Colonic mucosa (tissue), 4 donors: ENCODE data around the gene OSBPL7. TPM values are rescaled to one million over a fixed set of nuclear protein-coding genes. Genes with fewer than 3 reads are reported as not detected.

Experiments used
- DNase-seq: peaks from one replicate; pipeline ENCODE4 v3.0.0-alpha.2; 2020
- H3K27ac ChIP-seq: fragments of 200-600 bp; one replicate; pipeline ENCODE4 v1.8.0; 2021
- H3K27me3 ChIP-seq: fragments of 200-600 bp; one replicate; pipeline ENCODE4 v1.8.0; 2021
- H3K36me3 ChIP-seq: fragments of 200-600 bp; one replicate; pipeline ENCODE4 v1.8.0; 2021
- H3K4me1 ChIP-seq: fragments of 200-600 bp; one replicate; pipeline ENCODE4 v1.8.0; 2021; ENCODE audit warnings: mild to moderate bottlenecking
- H3K4me3 ChIP-seq: fragments of 200-600 bp; one replicate; pipeline ENCODE4 v1.8.0; 2021
- H3K9ac ChIP-seq, 2 donors: one replicate each; pipeline ENCODE4 v1.7.0; 2013; ENCODE audit warnings: control low read depth in 2 of 2, low read depth in 2 of 2, low read length in 2 of 2
- H3K9me3 ChIP-seq: fragments of 200-600 bp; one replicate; pipeline ENCODE4 v1.8.0; 2021
- CTCF ChIP-seq: fragments of 200-600 bp; IDR thresholded peaks from one replicate; pipeline ENCODE4 v1.8.0; 2022; ENCODE audit warnings: antibody characterized with exemption, mild to moderate bottlenecking
- intact Hi-C: fragments of 100-400 bp; cut with DNase I; formaldehyde crosslinking; loops from one replicate; pipeline ENCODE4 v1.14.1; 2022
- total RNA-seq, 2 donors: library from RNA; stranded (reverse); fragmentation: NEBNext Ultra II Directional in 1 of 2; extraction: Animal tissue kit (Norgen Biotek cat#: 25700) in 1 of 2; gene quantifications; one replicate each; pipeline ENCODE4 v1.2.1, GENCODE V29; 2021
- donor health status: healthy.
- donor health status: DM: no; HTN: no; CAD: no.
- donor health status: DM: no; HTN: no; CAD: no.

OSBPL7 gene
- total RNA-seq, 2 donors from 2014 or later = 34.8 to 93.6 TPM

DNA sequence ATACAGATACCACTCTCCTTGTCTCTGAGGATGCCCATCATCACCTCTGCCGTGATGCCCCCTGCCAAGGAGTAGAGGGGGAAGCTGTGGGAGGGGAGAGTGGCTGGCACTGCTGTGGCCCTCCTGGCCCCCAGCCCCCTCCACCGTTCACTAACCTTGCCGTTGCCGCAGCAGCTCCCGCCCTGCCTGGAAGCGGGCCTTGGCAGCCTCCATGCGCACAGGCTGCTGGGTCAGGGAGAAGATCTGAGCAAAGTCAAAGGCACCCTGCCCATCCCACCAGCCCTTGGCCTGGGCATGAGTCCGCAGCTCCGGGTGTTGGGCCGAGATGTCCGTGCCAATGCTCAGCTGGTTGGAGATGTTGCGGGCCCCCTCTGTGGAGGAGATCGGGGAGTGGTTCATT, 17.0 kb upstream of the OSBPL7 start:
- Histone ChIP-seq H3K9ac (no peak overlapping the region), H3K27me3 (no peaks in the 10 kb centered on the region), H3K27ac (no peak overlapping the region), H3K4me1 (peaks cover 15% of the 10 kb centered on the region), H3K36me3 (no peaks in the 10 kb centered on the region), H3K9me3 (no peaks in the 10 kb centered on the region), H3K4me3 (no peak overlapping the region)
- intact Hi-C loops = no loop called here
- no peak for DNase-seq
- TF ChIP-seq CTCF = no peak

GRCh38 chr17:47837401-47838039, 15.9 kb upstream of the OSBPL7 start:
- Histone ChIP-seq H3K36me3 (no peaks in the 10 kb centered on the region), H3K27ac (no peak overlapping the region)
- DNase-seq = no peak

GRCh38 chr17:47836601-47837000, 15.0 kb upstream of the OSBPL7 start:
- Histone ChIP-seq H3K9me3 (no peaks in the 10 kb centered on the region), H3K36me3 (no peaks in the 10 kb centered on the region), H3K27me3 (no peaks in the 10 kb centered on the region), H3K9ac (no peak overlapping the region), H3K27ac (no peak overlapping the region), H3K4me3 (no peak overlapping the region), H3K4me1 (peaks cover 7% of the 10 kb centered on the region)
- intact Hi-C loops = no loop called here
- no peak for TF ChIP-seq CTCF
- no peak for DNase-seq

More at GRCh38 chr17:47837401-47838039, 15.9 kb upstream of the OSBPL7 start:
- Histone ChIP-seq H3K4me1 (peaks cover 7% of the 10 kb centered on the region), H3K9me3 (no peaks in the 10 kb centered on the region), H3K9ac (no peak overlapping the region), H3K4me3 (no peak overlapping the region), H3K27me3 (no peaks in the 10 kb centered on the region)
- TF ChIP-seq CTCF = no peak
- intact Hi-C loops = no loop called here

GRCh38 chr17:47834756-47835155, 13.2 kb upstream of the OSBPL7 start:
- Histone ChIP-seq H3K9me3 (no peaks in the 10 kb centered on the region), H3K9ac (no peak overlapping the region), H3K4me1 (peaks cover 9% of the 10 kb centered on the region), H3K27ac (no peak overlapping the region), H3K36me3 (no peaks in the 10 kb centered on the region), H3K4me3 (no peak overlapping the region), H3K27me3 (no peaks in the 10 kb centered on the region)
- intact Hi-C loops = no loop called here
- no peak for DNase-seq
- TF ChIP-seq CTCF = no peak

DNA sequence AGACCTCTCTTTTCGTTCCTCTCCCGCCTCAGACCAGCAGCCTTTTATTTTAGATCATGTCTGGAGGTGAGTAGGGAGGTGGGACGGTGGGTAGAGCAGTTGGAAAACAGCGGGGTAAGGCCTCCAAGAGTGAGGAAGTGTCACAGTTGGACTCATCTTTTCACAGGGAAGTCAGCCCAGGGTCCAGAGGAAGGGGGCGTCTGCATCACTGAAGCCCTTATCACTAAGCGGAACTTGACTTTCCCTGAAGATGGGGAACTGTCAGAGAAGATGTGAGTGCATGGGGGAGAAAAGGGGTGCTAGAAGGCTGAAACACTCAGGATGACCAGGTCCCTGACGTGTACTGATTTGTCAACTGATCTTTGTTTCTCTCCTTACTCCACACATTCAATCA, 10.3 kb upstream of the OSBPL7 start:
- Histone ChIP-seq H3K4me3 (peak overlapping the region; percentile 78), H3K27me3 (no peaks in the 10 kb centered on the region), H3K4me1 (peaks cover 9% of the 10 kb centered on the region), H3K9ac (peak overlapping the region; percentile 53 to 66), H3K9me3 (no peaks in the 10 kb centered on the region), H3K27ac (peak overlapping the region; percentile 72), H3K36me3 (no peaks in the 10 kb centered on the region)
- intact Hi-C loops = no loop called here
- TF ChIP-seq CTCF = no peak
- DNase-seq = no peak
